ENCODE measurements around the gene PDCD2L. TPM values are rescaled to one million over a fixed set of nuclear protein-coding genes. Genes with fewer than 3 reads are reported as not detected.

Gene PDCD2L
- total RNA-seq, 1 experiment from 2014 or later = 43.3 TPM

DNA sequence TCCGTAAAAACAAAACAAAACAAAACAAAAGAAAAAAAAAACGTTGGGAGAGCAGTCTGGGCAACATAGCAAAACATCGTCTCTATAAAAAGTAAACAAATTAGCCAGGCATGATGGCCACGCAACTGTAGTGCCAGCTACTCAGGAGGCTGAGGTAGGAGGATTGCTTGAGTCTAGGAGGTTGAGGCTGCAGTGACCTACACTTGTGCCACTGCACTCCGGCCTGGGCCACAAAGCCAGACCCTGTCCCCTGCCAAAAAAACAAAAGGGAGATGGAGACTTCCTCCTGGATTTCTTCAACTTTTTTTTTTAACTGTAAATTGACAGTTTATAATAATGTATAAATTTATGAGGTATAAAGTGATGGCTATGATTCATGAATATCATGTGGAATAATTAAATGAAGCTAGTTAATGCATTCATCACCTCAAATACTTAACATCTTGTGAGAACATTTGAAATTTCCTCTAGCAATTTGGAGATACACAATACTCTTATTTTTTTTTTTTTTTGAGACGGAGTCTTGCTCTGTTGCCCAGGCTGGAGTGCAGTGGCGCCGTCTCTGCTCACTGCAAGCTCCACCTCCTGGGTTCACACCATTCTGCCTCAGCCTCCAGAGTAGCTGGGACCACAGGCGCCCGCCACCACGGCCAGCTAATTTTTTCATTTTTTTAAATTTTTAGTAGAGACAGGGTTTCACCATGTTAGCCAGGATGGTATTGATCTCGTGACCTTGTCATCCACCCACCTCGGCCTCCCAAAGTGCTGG lies 1.9 kb downstream of the PDCD2L start:
- no peaks in the 10 kb centered on the region for H3K79me1 ChIP-seq (ENCODE audit: insufficient read depth, low read depth, low read length, poor library complexity, severe bottlenecking)
- no peak overlapping the region for H3T11ph ChIP-seq (ENCODE audit: low read length)
- Mint-ChIP-seq H3K4me1 (peaks cover 0 to 3% of the 10 kb centered on the region in 2 experiments; a peak in 1 of 4 replicates), H3K36me3 (ENCODE audit: insufficient read depth in 1 of 3, low read depth in 3 of 3) (peaks cover 17 to 40% (median 23%) of the 10 kb centered on the region in 3 experiments), H3K27ac (no peak overlapping the region), H3K9me3 (no peaks in the 10 kb centered on the region; a peak in 1 of 5 replicates), H3K27me3 (ENCODE audit: low read depth) (no peaks in the 10 kb centered on the region), H3K4me3 (peak overlapping the region; percentile 45 to 48; a peak in 3 of 5 replicates)
- DNase-seq = no peak
- no peak overlapping the region for H2AK5ac ChIP-seq (ENCODE audit: insufficient read length, low read length)
- H4K20me1 ChIP-seq (ENCODE audit: control insufficient read depth, insufficient read depth, insufficient read length) = no peaks in the 10 kb centered on the region
- TF ChIP-seq, protein P1, sequence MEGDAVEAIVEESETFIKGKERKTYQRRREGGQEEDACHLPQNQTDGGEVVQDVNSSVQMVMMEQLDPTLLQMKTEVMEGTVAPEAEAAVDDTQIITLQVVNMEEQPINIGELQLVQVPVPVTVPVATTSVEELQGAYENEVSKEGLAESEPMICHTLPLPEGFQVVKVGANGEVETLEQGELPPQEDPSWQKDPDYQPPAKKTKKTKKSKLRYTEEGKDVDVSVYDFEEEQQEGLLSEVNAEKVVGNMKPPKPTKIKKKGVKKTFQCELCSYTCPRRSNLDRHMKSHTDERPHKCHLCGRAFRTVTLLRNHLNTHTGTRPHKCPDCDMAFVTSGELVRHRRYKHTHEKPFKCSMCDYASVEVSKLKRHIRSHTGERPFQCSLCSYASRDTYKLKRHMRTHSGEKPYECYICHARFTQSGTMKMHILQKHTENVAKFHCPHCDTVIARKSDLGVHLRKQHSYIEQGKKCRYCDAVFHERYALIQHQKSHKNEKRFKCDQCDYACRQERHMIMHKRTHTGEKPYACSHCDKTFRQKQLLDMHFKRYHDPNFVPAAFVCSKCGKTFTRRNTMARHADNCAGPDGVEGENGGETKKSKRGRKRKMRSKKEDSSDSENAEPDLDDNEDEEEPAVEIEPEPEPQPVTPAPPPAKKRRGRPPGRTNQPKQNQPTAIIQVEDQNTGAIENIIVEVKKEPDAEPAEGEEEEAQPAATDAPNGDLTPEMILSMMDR (conservative IDR thresholded peaks at IDR 0.05) = no peak
- H3K9ac ChIP-seq (ENCODE audit: extremely low read depth, insufficient read length, low read length) = no peak overlapping the region
- H3K23me2 ChIP-seq (ENCODE audit: insufficient read length, low read depth, low read length, poor library complexity, severe bottlenecking) = peaks cover 4% of the 10 kb centered on the region
- H2AFZ ChIP-seq (ENCODE audit: low read length) = no peak overlapping the region
- H4K8ac ChIP-seq (replicated peaks; ENCODE audit: insufficient read length, low read depth, low read length) = no peak overlapping the region
- H2BK20ac ChIP-seq (ENCODE audit: low read depth, low read length, poor library complexity, severe bottlenecking) = no peak overlapping the region
- no peak overlapping the region for H2BK12ac ChIP-seq (ENCODE audit: insufficient read length, low read depth, low read length)
- no peak overlapping the region for H4K5ac ChIP-seq (ENCODE audit: insufficient read length, low read depth, low read length)
- no peak overlapping the region for H3K4me2 ChIP-seq (ENCODE audit: insufficient read depth, insufficient read length, low read length)
- no peak overlapping the region for H2BK15ac ChIP-seq (ENCODE audit: low read depth, low read length)
- no peak overlapping the region for H3K56ac ChIP-seq (ENCODE audit: insufficient read length, low read depth, low read length)
- no peak overlapping the region for H4K91ac ChIP-seq (ENCODE audit: insufficient read length, low read depth, low read length)
- no peaks in the 10 kb centered on the region for H3K27me3 ChIP-seq (ENCODE audit: insufficient read depth, low read length)
- no peak overlapping the region for H2BK120ac ChIP-seq (ENCODE audit: low read depth, low read length, poor library complexity, severe bottlenecking)
- H3K9me3 ChIP-seq (ENCODE audit: control insufficient read depth, low read depth, low read length) = no peaks in the 10 kb centered on the region
- peaks cover 2% of the 10 kb centered on the region; the same call in 1 of the 2 replicates for H3K79me2 ChIP-seq (ENCODE audit: insufficient read depth, low read length)
- no peak overlapping the region for H3K27ac ChIP-seq (ENCODE audit: insufficient read length, low read depth, low read length)
- no peak overlapping the region for H3K14ac ChIP-seq (ENCODE audit: insufficient read depth, low read length)
- no peak overlapping the region for H3K18ac ChIP-seq (ENCODE audit: insufficient read length, low read depth, low read length)
- H2BK5ac ChIP-seq (ENCODE audit: insufficient read length, low read length) = no peak overlapping the region
- no CpG with 5 or more reads among the region's 13 CpGs for WGBS (ENCODE audit: extremely low coverage, insufficient read length, low lambda C conversion rate)
- H3K23ac ChIP-seq (ENCODE audit: insufficient read length, low read depth, low read length) = no peak overlapping the region
- H3K4me1 ChIP-seq (ENCODE audit: insufficient read depth, low read length) = no peaks in the 10 kb centered on the region
- H3K4ac ChIP-seq (ENCODE audit: low read depth, low read length) = no peak overlapping the region
